ENCODE measurements around the gene PIP5K1B.

The PIP5K1B gene

DNA sequence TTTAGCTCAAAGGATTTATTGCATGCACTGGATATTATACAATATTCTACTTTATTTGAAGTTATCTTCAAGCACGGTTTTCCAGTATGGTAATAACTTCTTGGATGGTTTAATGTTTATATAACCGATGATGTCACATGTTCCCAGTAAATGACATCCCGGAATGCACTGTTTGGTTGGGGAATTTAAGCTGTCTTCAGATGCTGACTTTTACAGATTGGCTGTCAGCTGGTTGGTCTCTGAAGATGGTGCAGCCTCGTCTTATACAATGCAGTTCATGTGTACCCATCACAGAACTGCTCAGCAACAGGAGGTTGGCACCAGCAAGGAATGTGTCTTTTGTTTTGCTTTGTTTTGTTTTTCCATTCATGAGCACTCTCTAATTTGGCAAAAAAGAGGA is 165.0 kb downstream of the PIP5K1B start:
- H3K4me3 ChIP-seq (ENCODE audit: low read depth, low read length) = no peak overlapping the region
- no peak for TF ChIP-seq CTCF (IDR thresholded peaks at IDR 0.05; ENCODE audit: insufficient read depth, low read depth, low read length, missing control alignments)
- DNase-seq (ENCODE audit: low read depth) = no peak

DNA sequence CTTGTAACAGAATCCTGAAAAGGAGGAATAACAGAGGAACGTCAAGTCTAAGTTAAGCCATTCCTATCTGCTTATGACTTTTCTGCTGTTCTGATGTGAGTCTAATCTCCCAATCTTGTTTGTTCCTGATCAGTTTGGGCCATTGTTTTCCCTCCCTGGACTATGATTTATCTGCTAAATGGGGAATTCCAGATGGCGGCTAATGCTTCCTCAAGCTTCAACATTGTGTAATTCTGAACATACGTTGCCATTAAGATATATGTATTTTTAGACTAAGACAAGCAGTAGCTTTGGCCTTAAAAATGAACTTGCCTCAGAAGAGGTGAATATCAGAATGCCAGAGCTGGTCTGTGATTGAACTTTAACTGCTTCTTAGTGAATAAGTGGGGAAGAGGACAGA is 166.2 kb downstream of the PIP5K1B start:
- no peak for TF ChIP-seq CTCF (IDR thresholded peaks at IDR 0.05; ENCODE audit: insufficient read depth, low read depth, low read length, missing control alignments)
- H3K4me3 ChIP-seq (ENCODE audit: low read depth, low read length) = no peak overlapping the region
- DNase-seq (ENCODE audit: low read depth) = no peak

GRCh38 chr9:68872026-68872501 is 167.0 kb downstream of the PIP5K1B start:
- no peak for TF ChIP-seq CTCF (IDR thresholded peaks at IDR 0.05; ENCODE audit: insufficient read depth, low read depth, low read length, missing control alignments)
- DNase-seq (ENCODE audit: low read depth) = no peak
- no peak overlapping the region for H3K4me3 ChIP-seq (ENCODE audit: low read depth, low read length)

DNA sequence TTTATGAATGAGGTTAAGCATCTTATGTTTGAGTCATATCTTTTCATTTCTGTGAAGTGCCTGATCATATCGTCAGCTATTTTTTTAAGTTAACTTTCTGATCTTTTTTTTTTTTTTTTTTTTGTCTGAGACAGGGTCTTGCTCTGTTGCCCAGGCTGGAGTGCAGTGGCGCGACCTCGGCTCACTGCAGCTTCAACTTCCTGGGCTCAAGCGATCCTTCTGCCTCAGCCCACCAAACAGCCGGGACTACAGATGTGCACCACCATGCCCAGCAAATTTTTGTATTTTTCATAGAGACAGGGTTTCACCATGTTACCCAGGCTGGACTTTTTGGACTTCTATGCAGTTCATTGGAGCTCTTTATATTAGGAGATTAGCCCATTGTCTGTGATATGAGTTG is 168.1 kb downstream of the PIP5K1B start:
- no peak for DNase-seq (ENCODE audit: low read depth)
- TF ChIP-seq CTCF (IDR thresholded peaks at IDR 0.05; ENCODE audit: insufficient read depth, low read depth, low read length, missing control alignments) = no peak
- H3K4me3 ChIP-seq (ENCODE audit: low read depth, low read length) = no peak overlapping the region

- no peak for DNase-seq (ENCODE audit: low read depth)
- H3K4me3 ChIP-seq (ENCODE audit: low read depth, low read length) = no peak overlapping the region
- no peak for TF ChIP-seq CTCF (IDR thresholded peaks at IDR 0.05; ENCODE audit: insufficient read depth, low read depth, low read length, missing control alignments)
Measured at GRCh38 chr9:68876273-68876672, 171.2 kb downstream of the PIP5K1B start.

- DNase-seq (ENCODE audit: low read depth) = no peak
- TF ChIP-seq CTCF (IDR thresholded peaks at IDR 0.05; ENCODE audit: insufficient read depth, low read depth, low read length, missing control alignments) = no peak
- H3K4me3 ChIP-seq (ENCODE audit: low read depth, low read length) = no peak overlapping the region
Measured at GRCh38 chr9:68876681-68877080, 171.6 kb downstream of the PIP5K1B start.

GRCh38 chr9:68877219-68877618 is 172.2 kb downstream of the PIP5K1B start:
- no peak for TF ChIP-seq CTCF (IDR thresholded peaks at IDR 0.05; ENCODE audit: insufficient read depth, low read depth, low read length, missing control alignments)
- no peak for DNase-seq (ENCODE audit: low read depth)
- no peak overlapping the region for H3K4me3 ChIP-seq (ENCODE audit: low read depth, low read length)

Data from GM12865 (cell line).